OCI-M2 (cell line): ENCODE data around the gene NOC2L.
"Not testable (repeated sequence)": the region's sequence is repeated elsewhere in the genome, so short reads cannot be mapped to it uniquely, and the experiment has no call there.

Experiments used
- DNase-seq: peaks from one replicate; lab custom pipeline; 2025; ENCODE audit not compliant: unreplicated experiment; lab: John Stamatoyannopoulos, UW

NOC2L gene

DNA sequence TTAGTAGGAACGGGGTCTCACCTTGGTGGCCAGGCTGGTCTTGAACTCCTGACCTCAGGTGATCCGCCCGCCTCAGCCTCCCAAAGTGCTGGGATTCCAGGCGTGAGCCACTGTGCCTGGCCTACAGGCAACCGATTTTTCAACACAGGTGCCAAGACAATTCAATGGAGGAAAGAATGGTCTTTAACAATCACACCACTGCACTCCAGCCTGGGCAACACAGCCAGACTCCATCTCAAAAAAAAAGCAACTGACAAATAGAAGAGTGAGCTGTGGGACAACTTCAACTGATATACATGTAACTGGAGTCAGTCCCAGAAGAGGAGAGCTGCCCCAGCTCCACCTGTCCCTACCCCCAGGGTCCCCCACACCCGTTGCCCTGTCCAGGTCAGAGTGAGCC lies 35.5 kb upstream of the NOC2L start:
- DNase-seq: not testable (repeated sequence)

DNA sequence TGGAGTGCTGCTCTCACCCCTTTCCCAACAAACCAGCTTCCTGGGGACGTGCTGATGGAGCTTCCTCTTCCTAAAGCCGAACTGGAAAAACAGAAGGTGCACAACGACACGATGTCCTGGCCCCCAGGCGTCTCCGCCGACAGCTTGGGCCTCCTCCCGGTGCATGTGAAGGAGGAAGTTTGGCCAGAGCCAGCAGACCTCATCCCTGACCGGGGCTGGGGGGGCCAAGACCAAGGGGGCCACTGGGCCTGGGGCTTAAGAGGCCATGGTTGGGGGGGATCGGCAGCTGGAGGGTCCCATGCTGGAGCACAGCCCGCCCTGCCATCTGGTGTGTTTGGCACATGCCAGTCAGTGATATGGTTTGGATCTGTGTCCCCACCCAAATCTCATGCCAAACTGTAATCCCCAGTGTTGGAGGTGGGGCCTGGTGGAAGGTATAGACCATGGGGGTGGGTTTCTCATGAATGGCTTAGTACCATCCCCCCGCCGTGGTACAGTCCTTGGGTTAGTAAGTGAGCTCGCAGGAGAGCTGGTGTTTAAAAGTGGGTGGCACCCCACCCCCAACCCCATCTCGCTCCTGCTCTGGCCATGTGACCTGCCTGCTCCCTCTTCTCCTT lies 34.4 kb upstream of the NOC2L start:
- no peak for DNase-seq

DNA sequence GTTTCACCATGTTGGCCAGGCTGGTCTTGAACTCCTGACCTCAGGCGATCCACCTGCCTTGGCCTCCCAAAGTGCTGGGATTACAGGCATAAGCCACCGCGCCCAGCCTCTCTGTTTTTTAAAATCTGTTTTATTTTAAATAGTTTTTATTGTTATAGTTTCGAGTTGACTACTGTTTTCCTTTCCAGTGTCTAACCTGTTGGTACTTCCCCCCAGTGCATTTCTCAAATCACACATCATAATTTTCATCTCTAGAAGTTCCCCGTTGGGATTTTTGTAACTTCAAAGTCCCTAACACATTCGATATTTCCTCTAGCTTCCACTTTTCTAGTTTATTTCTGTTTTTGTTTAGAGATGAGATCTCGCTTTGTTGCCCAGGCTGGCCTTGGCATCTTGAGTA lies 33.3 kb upstream of the NOC2L start:
- DNase-seq: no peak

- DNase-seq: no peak
Measured at GRCh38 chr1:991895-992294, 32.8 kb upstream of the NOC2L start.

DNA sequence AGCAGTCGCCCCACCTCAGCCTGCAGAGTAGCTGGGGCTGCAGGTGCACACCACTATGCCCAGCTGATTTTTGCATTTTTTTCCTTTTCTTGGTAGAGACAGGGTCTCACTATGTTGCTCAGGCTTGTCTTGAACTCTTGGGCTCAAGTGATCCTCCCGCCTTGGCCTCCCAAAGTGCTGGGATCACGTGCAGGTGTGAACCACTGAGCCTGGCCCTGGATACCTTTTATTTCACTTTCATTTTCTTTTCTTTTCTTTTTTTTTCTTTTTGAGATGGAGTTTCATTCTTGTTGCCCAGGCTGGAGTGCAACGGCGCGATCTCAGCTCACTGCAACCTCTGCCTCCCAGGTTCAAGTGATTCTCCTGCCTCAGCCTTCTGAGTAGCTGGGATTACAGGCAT lies 32.2 kb upstream of the NOC2L start:
- not testable (repeated sequence) for DNase-seq

GRCh38 chr1:988061-988460 lies 29.0 kb upstream of the NOC2L start:
- not testable (repeated sequence) for DNase-seq

DNA sequence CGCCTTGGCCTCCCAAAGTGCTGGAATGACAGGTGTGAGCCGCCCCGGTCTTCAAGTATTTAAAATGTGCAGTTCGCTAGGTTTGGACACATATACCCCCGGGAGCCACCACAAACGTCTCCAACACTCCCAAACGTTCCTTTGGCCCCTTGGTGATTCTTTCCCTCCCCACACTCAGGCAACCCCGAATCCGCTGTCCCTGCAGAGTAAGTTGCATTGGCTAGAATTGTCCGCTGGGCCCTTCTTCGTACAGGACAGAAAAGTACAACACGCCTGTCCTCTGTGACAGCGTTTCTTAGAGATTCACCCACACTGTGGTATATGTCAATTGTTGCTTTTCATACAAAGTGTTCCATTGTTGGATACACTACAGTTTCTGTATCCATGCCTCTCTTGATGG lies 26.1 kb upstream of the NOC2L start:
- no peak for DNase-seq

DNA sequence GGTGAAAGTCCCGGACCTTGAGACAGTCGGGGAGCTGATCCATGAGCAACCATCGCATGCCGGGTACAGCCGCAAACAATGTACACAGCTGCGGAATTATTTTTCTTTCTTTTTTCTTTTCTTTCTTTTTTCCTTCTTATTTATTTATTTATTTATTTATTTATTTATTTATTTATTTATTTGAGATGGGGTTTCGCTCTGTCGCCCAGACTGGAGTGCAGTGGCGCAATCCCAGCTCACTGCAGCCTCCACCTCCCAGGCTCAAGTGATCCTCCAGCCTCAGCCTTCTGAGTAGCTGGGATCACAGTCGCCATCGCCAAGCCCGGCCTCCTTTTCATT lies 25.4 kb upstream of the NOC2L start:
- DNase-seq: no peak

DNA sequence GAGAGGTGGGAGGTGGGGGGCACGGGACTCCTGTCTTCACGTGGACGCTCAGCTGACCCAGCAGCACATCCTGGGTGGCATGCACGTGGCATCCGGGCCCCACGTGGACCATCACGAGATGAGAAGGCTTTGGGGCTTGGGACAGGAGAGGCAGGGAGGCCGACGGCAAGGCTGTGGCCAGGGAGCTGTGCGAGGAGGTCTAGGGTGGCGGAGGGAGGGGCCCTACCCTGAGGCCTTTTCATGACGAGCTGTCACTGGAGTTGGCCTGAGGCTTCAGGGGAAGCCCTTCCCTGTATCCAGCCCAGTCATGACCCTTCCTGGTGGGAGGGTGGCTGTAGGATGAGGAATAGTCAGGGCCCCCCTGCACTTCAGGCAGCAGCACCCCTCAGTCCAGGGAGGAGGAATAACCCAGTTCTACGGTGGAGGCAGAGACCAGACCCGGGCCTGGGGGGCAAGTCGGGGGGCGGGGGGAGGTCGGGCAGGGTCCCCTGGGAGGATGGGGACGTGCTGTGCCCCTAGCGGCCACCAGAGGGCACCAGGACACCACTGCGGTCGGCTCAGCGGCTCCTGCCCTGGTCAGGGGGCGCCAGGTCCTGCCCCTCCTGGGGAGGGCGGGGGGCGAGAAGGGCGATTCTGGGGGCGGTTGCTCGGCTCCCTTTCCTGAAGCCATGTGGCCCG lies 24.9 kb upstream of the NOC2L start:
- no peak for DNase-seq

GRCh38 chr1:982765-983436 lies 23.8 kb upstream of the NOC2L start:
- DNase-seq: no peak

DNA sequence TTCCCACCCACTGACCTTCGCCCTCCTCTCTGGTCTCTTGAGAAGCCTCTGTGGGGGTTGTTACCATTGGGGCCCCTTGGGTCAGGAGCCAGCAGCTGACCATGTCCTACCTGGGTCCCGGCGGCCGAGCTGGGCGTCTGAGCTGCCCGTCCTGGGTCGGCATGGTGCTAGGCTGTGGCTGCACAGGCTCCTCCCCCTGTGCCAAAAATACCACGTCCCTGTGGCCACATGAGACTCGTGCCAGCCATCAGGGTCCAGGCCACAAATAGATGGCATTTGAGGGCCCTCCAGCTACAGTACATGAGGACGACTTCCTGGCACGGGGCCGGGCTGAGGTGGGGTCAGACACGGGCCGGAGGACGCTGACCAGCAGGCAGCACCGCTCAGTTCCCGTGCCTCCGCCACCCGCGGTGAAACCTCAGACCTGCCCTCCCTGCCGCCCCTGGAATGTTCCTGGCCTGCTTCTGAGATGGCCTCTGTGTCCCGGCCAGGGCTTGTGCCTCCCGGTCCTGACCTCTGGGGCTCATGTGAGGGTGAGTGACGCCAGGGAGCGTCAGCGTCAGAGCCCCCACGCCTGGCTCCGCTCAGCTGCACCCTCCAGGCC lies 23.0 kb upstream of the NOC2L start, which contains the start of gene PERM1:
TSS of gene PERM1 (minus strand) at position 139 of the 604 bp plus-strand sequence. CDS start 1,064 bp downstream, outside the sequence.
- DNase-seq: no peak

GRCh38 chr1:981491-981954 lies 22.5 kb upstream of the NOC2L start:
- no peak for DNase-seq

- DNase-seq: no peak
Measured at GRCh38 chr1:980602-981395, 21.7 kb upstream of the NOC2L start.

GRCh38 chr1:980137-980571 lies 21.1 kb upstream of the NOC2L start:
- DNase-seq: no peak

DNA sequence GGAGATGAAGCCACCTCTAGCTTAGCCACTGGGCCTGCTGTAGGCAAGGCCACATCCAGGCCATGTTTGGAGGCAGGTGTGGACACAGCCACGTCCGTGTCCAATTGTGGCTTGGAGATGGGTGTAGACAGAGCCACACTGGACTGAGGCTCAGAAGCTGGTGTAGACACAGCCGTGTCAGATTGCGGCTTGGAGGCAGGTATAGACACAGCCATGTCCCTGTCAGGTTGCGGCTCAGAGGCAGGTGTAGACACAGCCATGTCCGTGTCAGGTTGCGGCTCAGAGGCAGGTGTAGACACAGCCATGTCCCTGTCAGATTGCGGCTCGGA lies 20.7 kb upstream of the NOC2L start:
- DNase-seq: no peak

- no peak for DNase-seq
Measured at GRCh38 chr1:978835-979743, 20.0 kb upstream of the NOC2L start.

DNA sequence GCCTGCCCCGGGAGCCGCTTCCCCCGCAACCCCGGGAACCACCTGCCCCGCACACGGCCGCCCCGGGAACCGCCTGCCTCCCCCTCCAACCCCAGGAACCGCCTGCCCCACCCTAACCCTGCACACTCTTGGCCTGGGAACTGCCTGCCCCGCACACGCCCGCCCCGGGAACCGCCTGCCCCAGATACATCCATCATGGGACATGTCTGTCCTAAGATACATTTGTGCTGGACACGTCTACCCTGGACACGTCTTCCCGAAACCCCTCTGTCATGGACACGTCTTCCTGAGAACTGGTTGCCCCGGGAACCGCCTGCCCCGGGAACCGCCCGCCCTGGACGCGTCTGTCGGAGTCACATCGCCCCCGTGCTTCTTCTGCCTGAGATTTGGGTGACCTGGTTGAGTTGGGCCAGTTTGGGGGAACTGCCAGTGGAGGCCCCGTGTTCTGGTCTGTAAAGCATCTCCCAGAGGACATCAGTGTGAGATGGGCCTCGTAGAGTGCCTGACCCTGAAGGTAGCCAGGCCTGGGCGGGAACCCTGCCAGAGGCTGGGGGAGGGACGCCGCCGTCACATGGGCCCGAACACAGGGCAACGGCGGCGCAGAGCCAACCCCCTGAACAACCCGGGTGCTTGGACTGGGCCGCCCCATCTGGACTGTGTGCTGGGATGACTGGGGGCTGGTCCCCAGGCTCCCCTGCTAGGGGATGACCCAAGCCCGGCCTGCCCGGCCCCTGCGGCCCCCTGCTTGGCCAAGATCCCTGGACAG lies 19.2 kb upstream of the NOC2L start:
- DNase-seq: no peak

DNA sequence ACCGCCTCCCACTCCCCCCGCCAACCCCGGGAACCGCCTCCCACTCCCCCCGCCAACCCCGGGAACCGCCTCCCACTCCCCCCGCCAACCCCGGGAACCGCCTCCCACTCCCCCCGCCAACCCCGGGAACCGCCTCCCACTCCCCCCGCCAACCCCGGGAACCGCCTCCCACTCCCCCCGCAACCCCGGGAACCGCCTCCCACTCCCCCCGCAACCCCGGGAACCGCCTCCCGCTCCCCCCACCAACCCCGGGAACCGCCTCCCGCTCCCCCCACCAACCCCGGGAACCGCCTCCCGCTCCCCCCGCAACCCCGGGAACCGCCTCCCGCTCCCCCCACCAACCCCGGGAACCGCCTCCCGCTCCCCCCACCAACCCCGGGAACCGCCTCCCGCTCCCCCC lies 17.7 kb upstream of the NOC2L start:
- DNase-seq: not testable (repeated sequence)

DNA sequence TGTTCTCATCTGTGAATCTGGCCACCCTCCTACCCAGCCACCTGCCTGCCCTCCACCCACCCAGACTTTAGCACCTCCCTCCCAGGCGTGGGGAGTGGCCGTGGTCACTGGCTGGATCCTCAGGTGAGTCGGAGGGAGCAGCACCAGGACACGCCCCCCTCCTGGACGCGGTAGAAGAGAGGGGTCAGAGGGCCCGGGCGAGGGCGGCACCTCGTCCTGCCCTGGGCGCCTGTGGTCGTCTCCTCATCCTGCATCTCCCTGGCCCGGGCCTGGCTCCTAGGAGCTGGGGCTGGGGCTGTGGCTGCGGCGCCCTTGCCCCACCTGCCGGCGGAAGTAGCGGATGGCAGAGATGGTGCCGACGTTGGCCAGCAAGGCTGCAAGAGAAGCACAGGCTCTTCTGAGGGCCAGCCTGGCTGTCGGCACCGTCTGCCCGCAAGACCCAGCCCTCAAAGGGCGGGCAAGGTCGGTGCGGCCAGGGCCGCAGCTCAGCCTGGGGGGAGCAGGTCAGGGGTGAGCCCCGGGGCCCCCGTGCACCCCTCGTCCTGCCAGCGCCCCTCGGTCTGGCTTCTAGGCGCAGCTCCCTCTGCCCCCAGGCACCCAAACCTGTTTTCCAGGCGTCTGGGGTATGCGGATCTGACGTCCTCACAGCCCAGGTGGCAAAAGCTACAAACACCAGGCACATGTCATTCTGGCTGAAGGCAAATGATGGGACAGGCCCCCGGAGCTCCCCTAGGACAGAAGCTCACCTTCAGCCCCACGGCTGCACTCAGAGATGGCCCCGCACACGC lies 17.0 kb upstream of the NOC2L start:
- no peak for DNase-seq
